GM19438 (cell line): ENCODE measurements around the gene CUX1.
"Not testable (repeated sequence)": the region's sequence is repeated elsewhere in the genome, so short reads cannot be mapped to it uniquely, and the experiment has no call there.

Experiments used
- ATAC-seq: cut with Tn5 transposase; IDR thresholded peaks from one replicate; pipeline ENCODE4 v1.9.1; 2021; ENCODE audit warnings: low read depth; ENCODE audit not compliant: unreplicated experiment

CUX1 gene

DNA sequence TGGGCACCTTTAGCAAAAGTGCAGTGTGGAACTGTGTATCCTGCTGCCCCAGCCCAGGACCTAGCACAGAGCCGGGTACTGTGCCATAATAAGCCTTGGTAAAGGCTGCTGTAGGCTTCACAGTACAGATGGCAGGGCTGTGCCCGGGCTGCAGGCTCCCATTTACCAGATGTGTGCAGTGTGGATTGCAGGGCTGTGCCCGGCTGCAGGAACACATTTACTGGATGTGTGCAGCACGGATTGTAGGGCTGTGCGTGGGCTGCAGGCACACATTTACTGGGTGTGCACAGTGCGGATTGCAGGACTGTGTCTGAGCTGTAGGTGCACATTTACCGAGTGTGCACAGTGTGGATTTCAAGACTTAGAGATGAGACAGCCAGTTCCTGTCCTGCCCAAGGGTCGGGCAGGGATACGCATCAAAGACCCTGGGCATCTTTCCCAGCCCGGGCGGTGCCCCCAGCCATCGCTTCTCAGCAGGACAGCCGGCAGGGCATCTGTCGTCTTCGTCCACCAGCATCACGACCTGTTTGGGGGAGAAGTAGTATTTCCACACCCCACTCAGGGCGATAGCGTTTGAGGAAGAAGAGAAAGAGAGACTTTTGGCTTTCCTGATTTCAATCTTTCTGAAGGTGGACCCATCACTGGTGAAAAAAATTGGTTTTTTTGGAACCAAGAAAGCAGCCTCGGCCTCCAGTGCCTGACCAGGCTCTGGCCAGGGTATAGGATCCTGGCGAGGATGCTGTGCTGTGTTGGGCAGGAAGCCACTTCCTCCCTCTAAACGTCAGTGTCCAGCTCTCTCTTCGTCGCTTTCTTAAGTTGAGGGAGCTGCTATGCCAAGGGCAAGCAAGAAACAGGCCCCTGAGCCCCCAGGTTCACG is 180.8 kb downstream of the CUX1 start:
- ATAC-seq, result no peak

DNA sequence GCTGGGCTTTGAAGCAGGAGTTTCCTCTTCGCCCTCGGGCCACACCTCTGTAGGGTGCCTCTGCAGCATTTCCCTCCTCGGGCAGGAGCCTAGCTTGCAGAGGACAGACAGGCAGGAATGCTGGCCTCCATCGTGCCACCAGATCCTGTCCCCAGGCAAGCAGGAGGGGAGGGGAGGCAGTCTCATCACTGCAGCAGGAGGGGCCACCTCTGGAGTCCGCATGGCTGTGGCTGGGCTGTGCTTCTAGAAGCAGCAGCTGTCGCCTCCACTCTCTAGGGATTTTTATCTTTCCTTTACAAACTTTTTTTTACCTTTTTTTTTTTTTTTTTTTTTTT is 181.4 kb downstream of the CUX1 start:
- ATAC-seq, result no peak

DNA sequence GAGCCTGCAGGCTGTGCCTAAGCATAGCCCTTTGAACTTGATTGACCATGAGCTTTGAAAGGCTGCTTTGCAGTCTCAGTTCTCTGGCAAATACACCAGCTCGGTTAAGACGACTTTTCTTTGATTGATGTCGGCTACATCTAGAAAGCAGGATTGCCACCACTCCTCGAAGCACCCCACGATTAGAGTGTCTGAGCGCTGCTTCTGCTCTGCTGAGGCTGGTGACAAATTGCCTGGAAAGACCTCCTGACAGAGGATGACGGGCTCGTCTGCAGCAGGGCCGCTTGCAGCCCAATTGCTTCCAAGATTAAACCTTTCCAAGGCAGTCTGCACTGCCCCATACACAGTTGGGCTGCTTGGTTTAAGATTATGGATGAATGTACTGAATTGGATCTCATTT is 182.0 kb downstream of the CUX1 start:
- no peak for ATAC-seq

DNA sequence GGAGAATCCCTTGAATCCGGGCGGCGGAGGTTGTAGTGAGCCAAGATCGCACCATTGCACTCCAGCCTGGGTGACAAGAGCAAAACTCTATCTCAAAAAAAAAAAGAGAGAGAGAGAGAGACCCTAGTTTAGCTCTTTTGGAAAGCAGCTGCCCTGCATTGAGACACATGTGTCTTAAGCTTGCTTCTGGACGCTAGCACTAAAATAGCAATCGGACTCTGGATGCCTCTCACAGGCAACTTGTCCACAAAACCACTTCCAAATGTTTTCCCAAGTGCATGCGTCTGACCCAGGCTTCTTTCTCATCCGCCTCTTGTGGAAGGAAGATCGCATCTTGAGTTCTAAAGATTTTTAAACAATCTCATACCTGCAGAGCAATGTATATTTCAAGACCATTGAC is 182.7 kb downstream of the CUX1 start:
- no peak for ATAC-seq

DNA sequence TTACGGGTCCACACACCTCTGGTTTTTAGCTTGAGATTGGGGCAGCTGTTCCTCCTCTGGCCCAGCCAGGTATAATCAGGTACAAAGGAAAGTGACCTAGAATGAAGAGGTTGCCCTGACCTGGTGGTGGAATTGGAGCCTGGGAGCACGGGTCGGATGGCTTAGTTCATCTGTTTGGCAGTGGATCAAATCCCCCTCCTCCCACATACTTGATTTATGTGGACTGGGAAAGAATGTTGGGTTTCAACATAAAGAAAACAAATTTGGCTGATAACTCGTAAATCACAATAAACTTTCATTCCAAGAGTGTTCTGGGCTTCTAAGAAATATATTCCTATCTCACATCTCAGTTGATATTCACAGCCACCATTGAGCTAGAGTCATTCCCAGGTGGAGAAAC is 186.8 kb downstream of the CUX1 start:
- ATAC-seq, result no peak

DNA sequence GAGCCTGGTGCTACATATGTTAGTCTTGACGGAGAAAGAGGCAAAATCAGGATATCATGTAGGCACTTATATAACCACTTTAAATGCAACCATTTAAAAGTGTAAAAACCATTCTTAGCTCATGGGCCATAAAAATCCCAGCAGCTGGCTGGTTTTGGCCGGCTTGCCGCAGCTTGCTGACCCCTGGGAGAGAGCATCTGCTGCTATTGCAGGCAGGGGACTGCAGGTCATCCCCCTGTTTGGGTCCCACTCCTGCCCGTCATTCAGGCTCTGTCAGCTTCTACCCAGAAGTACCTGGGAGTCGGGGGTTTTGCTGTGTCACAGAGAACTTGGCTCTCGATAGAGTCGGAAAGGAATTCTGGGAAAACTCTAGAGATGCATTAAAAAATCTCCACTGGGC is 187.4 kb downstream of the CUX1 start:
- ATAC-seq, result no peak

DNA sequence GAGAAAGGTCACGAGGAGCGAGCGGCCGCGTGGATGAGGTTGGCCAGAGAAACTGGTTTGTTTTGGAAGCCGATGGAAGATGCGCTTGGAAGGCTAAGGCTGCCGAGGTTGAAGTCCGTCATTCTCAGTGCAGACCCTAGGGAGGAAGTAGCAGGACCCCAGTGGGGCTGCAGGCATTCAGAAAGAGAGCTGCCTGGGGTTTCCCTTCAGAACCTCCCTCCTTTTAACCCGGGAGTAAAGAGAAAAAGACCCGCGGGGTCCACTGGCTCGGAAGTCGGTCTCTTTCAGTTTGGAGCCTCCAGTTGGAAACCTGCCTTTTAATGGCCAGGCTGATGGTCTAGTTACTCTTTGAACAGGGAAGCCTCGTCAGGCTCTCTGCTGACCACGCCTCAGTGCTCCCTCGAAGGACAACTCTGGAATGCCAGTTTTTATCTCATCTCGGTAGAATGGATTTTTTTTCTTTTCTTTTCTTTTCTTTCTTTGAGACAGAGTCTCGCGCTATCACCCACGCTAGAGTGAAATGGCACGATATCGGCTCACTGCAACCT is 188.6 kb downstream of the CUX1 start:
- ATAC-seq, result no peak

DNA sequence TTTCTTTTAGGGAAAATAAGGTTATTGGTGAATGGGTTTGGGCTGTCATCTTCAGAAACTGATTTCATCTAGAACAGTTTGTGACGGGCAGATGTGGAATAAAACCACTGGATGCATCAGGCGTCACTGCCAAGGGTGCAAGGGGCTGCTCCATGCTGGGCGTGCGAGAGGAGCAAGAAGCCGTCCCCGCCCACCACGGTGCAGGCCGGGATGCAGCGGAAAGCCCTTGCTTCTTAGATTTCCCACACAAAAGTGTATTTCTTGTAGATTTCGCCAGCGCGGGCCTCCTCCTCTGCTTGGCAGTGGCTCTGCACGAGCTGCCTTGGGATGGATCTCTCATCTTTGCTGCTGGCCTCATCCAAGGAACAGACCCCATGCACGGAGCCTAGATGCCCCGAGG is 189.3 kb downstream of the CUX1 start:
- ATAC-seq, result no peak

DNA sequence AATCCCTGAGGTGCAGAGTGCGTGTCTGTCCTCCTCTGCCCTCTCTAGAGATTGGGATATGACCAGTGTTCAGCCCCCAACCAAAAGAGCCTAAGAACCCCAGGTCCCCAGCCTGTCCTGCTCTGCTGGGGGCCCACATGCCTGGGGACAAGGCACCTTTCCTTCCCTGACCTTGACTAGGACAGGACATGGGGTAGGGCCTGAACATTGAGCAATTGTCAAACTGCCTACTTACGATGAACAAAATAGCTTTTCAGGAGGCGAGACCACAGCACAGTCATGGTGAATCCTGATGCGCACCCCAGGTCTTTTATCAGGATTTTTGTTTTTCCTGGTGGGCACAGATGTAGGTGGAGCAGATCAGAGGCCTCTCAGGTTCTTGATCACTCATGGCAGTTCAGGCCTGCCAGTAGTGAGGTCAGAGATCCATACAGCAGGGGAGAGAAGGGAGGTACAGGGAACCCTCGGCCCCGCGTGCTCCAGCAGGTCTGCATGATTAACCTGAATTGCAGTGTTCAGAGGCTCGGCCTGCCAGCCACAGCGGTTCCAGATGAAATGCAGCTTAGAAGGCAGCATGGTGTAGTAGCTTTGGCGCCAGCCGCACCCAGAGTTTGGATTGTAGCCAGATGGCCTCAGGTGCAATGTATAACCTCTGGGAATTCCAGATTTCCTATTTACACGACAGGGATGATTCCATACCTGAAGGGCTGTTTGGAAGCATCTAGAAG is 191.3 kb downstream of the CUX1 start:
- no peak for ATAC-seq

DNA sequence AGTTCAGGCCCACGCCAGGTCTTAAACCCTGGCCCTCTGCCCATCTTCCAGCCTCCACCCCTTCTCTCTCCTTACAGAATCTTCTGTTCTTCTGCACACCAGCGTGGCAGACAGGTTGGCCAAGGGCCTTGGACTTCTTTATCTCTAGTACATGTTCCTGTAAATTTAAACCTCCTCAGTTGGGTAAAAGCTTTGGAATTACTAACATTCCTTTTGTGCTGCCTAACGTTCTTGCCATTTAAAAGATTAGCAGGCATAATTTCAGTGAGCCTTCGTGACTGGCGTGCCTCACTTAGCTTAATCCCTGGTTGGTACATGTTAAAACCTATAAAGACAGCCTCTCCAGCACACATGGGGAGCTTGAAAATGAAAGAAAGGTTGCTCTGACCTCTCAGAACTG is 192.2 kb downstream of the CUX1 start:
- ATAC-seq, result no peak

DNA sequence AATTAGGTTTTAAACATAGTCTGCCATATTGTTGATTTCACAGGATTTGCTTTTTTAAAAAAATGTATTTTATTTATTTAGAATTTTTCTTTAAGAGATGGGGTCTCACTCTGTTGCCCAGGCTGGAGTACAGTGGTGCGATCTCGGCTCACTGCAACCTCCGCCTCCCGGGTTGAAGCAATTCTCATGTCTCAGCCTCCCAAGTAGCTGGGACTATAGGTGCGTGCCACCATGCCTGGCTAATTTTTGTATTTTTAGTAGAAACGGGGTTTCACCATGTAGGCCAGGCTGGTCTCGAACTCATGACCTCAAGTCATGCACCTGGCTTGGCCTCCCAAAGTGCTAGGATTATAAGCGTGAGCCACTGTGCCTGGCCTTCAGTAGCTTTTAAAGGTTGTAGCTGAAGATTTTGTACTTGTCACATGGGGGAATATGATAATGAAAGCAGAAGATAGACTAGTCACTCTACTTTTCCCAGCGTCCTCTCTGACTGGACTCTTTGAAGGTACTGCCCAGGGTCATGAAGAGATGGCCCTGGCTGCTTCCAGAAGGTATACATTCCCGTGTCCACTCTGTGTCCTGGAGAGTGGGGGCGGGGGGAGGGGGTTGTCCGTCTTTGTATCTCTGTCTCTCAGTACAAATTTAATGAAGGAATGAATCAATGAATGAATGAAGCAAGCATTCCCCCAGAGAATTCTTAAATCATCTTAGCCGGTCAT is 194.8 kb downstream of the CUX1 start:
- ATAC-seq, result not testable (repeated sequence)

DNA sequence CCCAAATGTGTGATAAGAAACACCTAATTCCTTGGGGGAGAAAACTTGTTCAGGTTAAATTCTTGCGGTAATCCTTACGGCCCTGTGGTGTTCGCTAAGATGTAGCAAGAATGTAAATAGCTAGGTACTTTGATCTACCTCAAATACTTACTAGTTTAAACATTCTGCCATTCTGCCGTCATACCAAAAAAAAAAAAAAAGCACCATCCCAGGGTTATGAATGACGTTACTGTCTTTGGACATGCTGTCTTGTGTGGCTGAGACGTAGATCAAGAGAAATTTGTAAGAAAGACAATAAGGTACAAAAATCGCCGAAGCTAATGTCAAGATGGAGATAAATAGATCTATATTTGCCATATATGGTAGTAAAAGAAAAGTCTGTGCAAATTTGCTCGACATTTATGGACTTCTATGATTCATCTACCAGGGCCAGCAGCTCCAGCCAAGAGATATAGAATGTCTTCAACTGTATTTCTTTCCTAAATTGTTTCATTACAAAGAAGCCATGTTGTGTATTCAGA is 195.6 kb downstream of the CUX1 start:
- ATAC-seq, result no peak

DNA sequence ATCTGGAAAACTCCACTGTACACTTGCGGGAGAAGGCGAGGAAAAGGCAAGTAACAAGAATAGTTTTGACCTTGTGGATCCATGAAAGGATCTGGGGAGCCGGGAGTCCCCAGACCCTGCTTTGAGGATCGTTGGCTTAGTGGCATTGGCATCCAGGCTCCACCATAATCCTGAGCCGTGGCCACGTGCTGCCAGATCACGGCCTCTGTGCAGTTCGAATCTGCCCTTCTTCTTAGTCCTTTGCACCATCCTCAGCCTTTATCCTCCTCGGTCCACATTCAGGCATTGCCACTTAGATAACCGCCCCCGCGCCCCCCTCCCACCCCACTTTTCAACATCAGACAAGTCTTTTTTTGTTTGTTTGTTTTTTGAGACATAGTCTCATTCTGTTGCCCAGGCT is 201.4 kb downstream of the CUX1 start:
- ATAC-seq, result no peak

DNA sequence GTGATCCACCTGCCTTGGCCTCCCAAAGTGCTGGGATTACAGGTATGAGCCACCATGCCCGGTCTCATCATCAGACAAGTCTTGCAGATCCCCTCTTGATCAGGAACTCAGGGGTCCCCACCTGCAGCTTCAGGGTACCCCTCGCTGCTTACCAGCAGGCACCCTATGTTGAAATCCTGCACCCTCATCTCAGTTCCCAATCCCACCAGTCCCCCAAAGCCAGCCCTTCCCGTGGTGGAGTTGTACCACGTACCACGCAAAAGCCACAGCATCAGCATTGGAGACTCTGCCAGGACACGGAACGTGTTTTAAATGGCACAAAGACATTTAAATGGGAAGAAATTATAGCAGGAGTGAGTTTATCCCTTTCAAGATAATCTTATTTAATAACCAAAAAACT is 202.0 kb downstream of the CUX1 start:
- ATAC-seq, result no peak

DNA sequence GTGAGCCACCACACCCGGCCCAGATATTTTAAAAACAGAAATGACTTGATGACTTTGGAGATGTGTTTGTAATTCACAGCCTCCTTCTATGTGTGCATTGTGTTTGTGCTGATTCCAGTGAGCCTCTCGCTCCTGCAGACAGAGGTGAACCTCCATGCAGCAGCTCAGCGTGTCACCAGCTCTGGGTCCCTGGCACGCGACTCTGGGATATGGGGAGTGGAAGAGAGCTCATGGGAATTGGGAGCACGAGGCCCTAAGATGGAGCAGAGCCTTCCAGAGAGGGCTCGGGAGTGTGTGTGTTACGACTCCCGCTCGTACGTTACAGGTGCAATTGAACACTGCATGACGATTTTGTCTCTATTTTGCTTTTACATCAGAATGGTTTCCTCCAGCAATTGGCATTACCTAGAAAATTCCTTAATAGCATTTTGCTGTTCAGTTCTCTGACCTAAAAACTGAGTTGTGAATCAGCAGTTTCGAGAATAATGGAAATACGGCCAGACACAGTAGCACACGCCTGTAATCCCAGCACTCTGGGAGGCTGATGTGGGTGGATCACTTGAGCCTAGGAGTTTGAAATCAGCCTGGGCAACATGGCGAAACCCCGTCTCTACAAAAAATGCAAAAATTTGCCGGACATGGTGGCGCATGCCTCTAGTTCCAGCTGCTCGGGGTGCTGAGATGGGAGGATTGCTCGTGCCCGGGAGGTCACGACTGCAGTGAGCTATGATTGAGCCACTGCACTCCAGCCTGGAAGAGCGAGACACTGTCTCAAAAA is 204.6 kb downstream of the CUX1 start:
- no peak for ATAC-seq

DNA sequence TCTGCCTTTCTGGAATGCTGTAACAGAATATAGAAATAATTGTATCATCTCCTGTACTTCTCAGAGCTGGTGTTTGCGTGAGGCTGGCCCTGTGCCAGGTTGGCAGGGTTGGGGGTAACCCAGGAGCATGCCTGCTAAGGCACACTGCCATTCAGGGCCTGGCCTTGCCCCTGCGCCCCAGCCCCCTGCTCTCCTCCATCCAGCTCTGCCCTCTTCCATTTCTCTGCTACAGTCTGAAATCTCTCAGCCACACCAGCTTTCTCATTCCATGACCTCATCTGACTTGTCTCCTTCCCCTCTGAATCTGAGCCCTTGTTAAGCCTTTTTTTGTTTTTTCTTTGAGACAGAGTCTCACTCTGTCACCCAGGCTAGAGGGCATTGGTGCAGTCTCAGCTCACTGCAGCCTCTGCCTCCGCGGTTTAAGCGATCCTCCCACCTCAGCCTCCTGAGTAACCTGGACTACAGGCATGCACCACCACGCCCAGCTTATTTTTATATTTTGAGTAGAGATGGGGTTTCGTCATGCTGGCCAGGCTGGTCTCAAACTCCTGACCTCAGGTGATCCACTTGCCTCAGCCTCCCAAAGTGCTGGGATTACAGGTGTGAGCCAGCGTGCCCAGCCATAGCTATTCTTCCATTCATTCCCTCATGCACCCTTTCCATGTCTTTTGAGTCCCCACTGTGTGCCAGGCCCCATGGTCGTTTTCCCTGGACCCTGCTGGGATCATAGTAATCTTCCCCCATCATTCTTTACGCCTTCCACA is 206.8 kb downstream of the CUX1 start:
- no peak for ATAC-seq

DNA sequence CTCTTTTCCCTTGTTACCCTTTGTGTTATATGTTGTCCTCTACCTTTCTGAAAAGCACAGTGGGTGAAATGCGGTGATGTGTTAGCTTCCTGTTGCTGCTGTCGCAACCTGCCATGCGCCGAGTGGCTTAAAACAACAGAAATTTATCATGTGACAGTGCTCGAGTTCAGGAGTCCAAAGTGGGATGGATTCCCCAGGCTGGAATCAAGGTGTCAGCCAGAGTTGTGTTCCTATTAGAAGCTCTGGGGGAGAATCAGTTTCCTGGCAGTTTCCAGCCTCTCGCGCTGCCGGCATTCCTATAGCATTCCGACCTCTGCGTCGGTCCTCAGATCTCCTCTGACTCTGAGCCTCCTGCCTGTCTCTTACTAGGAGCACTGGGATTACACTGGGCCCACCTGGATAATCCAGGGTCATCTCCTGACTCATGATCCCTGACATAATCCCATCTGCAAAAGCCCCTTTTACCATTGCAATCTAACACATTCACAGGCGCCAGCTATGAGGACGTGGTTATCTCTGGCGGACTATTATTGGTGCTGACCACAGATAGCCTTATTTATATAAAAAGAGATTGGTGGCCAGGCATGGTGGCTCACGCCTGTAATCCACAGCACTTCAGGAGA is 207.5 kb downstream of the CUX1 start:
- no peak for ATAC-seq

DNA sequence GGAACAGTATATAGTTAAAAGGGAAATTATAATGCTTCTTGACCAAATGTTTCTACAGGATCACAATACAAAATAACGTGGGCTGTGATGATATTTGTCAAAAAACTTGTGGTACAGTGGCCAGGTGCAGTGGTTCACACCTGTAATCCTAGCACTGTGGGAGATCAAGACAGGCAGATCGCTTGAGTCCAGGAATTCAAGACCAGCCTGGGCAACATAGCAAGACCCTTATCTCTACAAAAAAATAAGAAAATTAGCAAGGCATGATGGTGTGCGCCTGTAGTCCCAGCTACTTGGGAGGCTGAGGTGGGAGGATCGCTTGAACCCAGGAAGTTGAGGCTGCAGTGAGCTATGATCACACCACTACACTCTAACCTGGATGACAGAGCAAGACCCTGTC is 208.4 kb downstream of the CUX1 start:
- ATAC-seq, result not testable (repeated sequence)

DNA sequence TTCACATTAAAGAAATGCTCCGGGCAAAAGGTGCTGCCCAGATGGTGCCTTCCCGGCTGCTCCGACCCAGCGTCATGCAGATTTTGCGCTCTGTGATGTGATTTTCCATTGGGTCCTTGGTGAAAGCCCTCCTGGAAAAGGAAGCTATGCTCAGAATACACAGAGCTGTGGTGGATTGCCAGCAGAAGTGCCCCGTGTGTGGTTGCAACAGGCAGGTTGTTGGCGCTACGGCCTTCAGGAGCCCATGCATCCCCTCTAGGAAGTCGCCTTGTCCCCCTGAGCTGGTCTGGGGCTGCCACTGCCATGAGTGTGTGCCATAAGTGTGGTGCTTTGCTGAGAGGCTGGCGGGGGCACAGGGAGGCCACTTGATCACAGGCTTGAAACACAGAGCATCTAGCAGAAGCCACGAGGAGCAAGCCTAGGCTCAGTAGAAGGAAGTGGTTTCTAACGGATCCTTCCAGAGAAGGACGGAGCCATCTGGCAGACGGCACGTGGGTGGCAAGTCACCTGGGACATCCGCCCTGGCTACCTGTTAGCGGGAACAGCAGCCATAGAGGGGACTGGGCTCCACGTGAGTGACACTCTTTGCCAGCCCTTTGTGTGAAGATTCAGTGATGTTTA is 210.9 kb downstream of the CUX1 start:
- ATAC-seq, result no peak
